HepG2 (cell line): ENCODE results near the gene SLC10A1. TPM values are rescaled to one million over a fixed set of nuclear protein-coding genes. Genes with fewer than 3 reads are reported as not detected.

ENCODE experiments used
- ATAC-seq: fragments of 200-7000 bp; cut with Tn5 transposase; 3 replicates; pipeline ENCODE4 v1.9.1; 2020; ENCODE audit warnings: mild to moderate bottlenecking, moderate library complexity
- BruUV-seq: library from RNA; stranded (reverse); fragments of 400-500 nt; replicated peaks from 2 replicates; lab custom pipeline; 2021; lab: Mats Ljungman, UMichigan
- CTCF ChIA-PET: fragments of 300-600 bp; formaldehyde crosslinking; extraction: SDS; loops from one replicate; lab custom pipeline; 2021; ENCODE audit warnings: low total read pairs, inconsistent platforms, low intra/inter-chr PET ratio; lab: Yijun Ruan, JAX
- POLR2A ChIA-PET: fragments of 350-600 bp; sonication (Branson Sonifier 250); formaldehyde crosslinking; loops from one replicate; lab custom pipeline; 2020; ENCODE audit warnings: antibody characterized with exemption, inconsistent platforms; lab: Yijun Ruan, JAX
- DNase-seq: peaks from one replicate; pipeline ENCODE4 v3.0.0-alpha.2; 2015; ENCODE audit warnings: low spot score
- FAIRE-seq: peaks from 3 replicates; lab custom pipeline; 2011; peaks lifted over from hg19 to GRCh38; lab: Jason Lieb, UNC
- H2AFZ ChIP-seq: one replicate; pipeline ENCODE4 v1.6.1; 2011; ENCODE audit warnings: low read length, inconsistent platforms
- H3K27ac ChIP-seq: fragments of 300-600 bp; 3 replicates; pipeline ENCODE4 v1.8.0; 2011; ENCODE audit warnings: mixed run types, mild to moderate bottlenecking, mixed read lengths, low read length, inconsistent platforms; ENCODE audit not compliant: insufficient read depth; ENCODE audit errors: extremely low read length
- H3K27me3 ChIP-seq, 2 experiments: fragments of 200-600 bp in 1 of 2; 2 replicates in 1 of 2; 3 replicates in 1 of 2; pipeline versions ENCODE4 v1.6.0 to v1.8.0; 2011; ENCODE audit warnings: low read length in 2 of 2, mild to moderate bottlenecking in 2 of 2, moderate library complexity in 2 of 2, inconsistent platforms in 1 of 2; ENCODE audit not compliant: insufficient read depth in 2 of 2, control insufficient read depth in 1 of 2
- H3K36me3 ChIP-seq, 2 experiments: fragments of 200-600 bp in 1 of 2; replicated peaks in 1 of 2; 2 replicates in 1 of 2; 3 replicates in 1 of 2; pipeline versions ENCODE4 v1.5.1 to v1.8.0; 2011; ENCODE audit warnings: low read length in 2 of 2, inconsistent platforms in 1 of 2; ENCODE audit not compliant: insufficient read depth in 2 of 2, control insufficient read depth in 1 of 2
- H3K4me1 ChIP-seq: 2 replicates; pipeline ENCODE4 v1.5.1; 2012; ENCODE audit warnings: low read length, inconsistent platforms; ENCODE audit not compliant: insufficient read depth
- H3K4me2 ChIP-seq: 2 replicates; pipeline ENCODE4 v1.6.0; 2011; ENCODE audit warnings: low read depth, low read length, inconsistent platforms
- H3K4me3 ChIP-seq, 3 experiments: fragments of 200-600 bp in 1 of 3; sonication (generic), shearing (Covaris generic) in 1 of 3; replicated peaks in 1 of 3; 2 replicates each; pipeline ENCODE4 v1.5.1; 2011 to 2016; ENCODE audit warnings: low read length in 3 of 3, inconsistent platforms in 2 of 3, low read depth in 2 of 3, mild to moderate bottlenecking in 2 of 3, control low read depth in 1 of 3, mixed read lengths in 1 of 3; ENCODE audit not compliant: insufficient read depth in 1 of 3
- H3K79me2 ChIP-seq: one replicate; pipeline ENCODE4 v1.6.1; 2011; ENCODE audit warnings: low read length, inconsistent platforms; ENCODE audit not compliant: insufficient read depth
- H3K9ac ChIP-seq: 2 replicates; pipeline ENCODE4 v1.6.0; 2011; ENCODE audit warnings: mild to moderate bottlenecking, low read depth, low read length, inconsistent platforms; ENCODE audit not compliant: insufficient read depth
- H3K9me3 ChIP-seq: 2 replicates; pipeline ENCODE4 v1.5.1; 2012; ENCODE audit warnings: mild to moderate bottlenecking, low read length
- H4K20me1 ChIP-seq: 2 replicates; pipeline ENCODE4 v1.6.0; 2011; ENCODE audit warnings: inconsistent platforms, mild to moderate bottlenecking, low read length, moderate library complexity; ENCODE audit not compliant: insufficient read depth
- AFF4 ChIP-seq: sonication (generic); formaldehyde crosslinking; IDR thresholded peaks from 2 replicates; pipeline ENCODE4 v1.4.0; 2020; ENCODE audit warnings: missing genetic modification reagents
- BHLHE40 ChIP-seq: IDR thresholded peaks from 2 replicates; pipeline ENCODE4 v1.6.1; 2011; ENCODE audit warnings: low read length, improper control_type of control experiment
- MXD1 ChIP-seq: sonication (generic); formaldehyde crosslinking; IDR thresholded peaks from 2 replicates; pipeline ENCODE4 v1.4.0; 2020; ENCODE audit warnings: mild to moderate bottlenecking, missing genetic modification reagents
- TRAFD1 ChIP-seq: sonication (generic); formaldehyde crosslinking; IDR thresholded peaks from 2 replicates; pipeline ENCODE4 v1.5.1; 2020; ENCODE audit warnings: missing genetic modification reagents, mild to moderate bottlenecking, borderline replicate concordance
- ZEB1 ChIP-seq: IDR thresholded peaks from 2 replicates; pipeline ENCODE4 v1.6.1; 2012; ENCODE audit warnings: mild to moderate bottlenecking, low read depth, inconsistent platforms; ENCODE audit not compliant: insufficient replicate concordance
- ZNF558 ChIP-seq: sonication (generic); formaldehyde crosslinking; IDR thresholded peaks from 2 replicates; pipeline ENCODE4 v1.9.0; 2022; ENCODE audit warnings: mild to moderate bottlenecking, missing genetic modification reagents, borderline replicate concordance
- ZNF678 ChIP-seq: sonication (generic); formaldehyde crosslinking; IDR thresholded peaks from 2 replicates; pipeline ENCODE4 v1.4.0; 2020; ENCODE audit warnings: mild to moderate bottlenecking, missing genetic modification reagents
- WGBS: methylation state at CpG from one replicate; pipeline ENCODE4 v1.1.6; 2017; ENCODE audit warnings: low lambda C conversion rate; 5-methylcytosine and 5-hydroxymethylcytosine counted together
- in situ Hi-C: cut with HindIII; loops from 2 replicates; pipeline ENCODE4 v1.10.0; 2017; ENCODE audit warnings: low pct_unique_long_range_greater_than_20kb; ENCODE audit not compliant: extremely low pct_ligation_motif_present
- intact Hi-C: fragments of 100-400 bp; cut with micrococcal nuclease; formaldehyde crosslinking; loops from one replicate; pipeline ENCODE4 v1.10.0; 2022; ENCODE audit not compliant: unreplicated experiment
- polyA plus RNA-seq, 8 experiments: library from polyadenylated mRNA; depleted of rRNA in 3 of 8; stranded (reverse) in 7 of 8; unstranded in 1 of 8; fragments of >200 nt; fragmentation: Illumina TruSeq in 4 of 8; extraction: Trizol in 4 of 8; gene quantifications; 2 replicates each; pipeline versions ENCODE4 v1.2.1 to v1.2.3, GENCODE V29; 2011 to 2016; ENCODE audit warnings: low read depth in 4 of 8, missing spikeins in 1 of 8, mixed read lengths in 1 of 8; ENCODE audit not compliant: insufficient read depth in 1 of 8
- total RNA-seq, 5 experiments: library from RNA; depleted of rRNA; stranded (reverse); fragments of >200 nt; fragmentation: Illumina TruSeq; extraction: Trizol; gene quantifications; 2 replicates each; pipeline ENCODE4 v1.2.3, GENCODE V29; 2016; ENCODE audit warnings: low read depth in 1 of 5
- TF ChIP-seq, protein P1 (sequence below): fragments of 450-650 bp; IDR thresholded peaks from 2 replicates; pipeline ENCODE4 v1.6.1; 2016
- TF ChIP-seq, protein P2 (sequence below): sonication (generic); formaldehyde crosslinking; IDR thresholded peaks from 2 replicates; pipeline ENCODE4 v1.5.1; 2020; ENCODE audit warnings: mild to moderate bottlenecking, missing genetic modification reagents, borderline replicate concordance

The SLC10A1 gene
- total and polyA plus RNA-seq, 2 of the 13 experiments (the other 11 are each of a cell fraction or from before 2014, with no cell fraction given) = 0.17 TPM; not detected in 1

DNA sequence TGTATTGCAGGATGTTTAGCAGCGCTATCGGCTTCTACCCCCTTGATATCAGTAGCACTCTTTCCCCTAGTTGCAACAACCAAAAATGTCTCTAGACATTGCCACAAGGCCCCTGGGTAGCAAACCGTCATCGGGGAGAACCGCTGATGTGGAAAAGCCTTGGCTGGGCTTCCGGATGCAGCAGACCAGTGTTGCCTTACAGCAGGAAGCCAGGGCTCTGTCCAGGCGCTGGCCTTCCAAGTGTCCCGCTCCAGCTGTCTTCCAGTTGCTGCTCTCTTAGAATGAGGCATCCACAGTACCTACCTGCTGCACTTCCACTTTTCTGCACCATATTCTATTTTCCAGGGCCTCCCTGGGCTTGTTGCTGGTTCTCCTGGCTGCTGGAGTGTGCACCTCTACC lies 22.6 kb upstream of the SLC10A1 start:
- Histone ChIP-seq H3K27me3 (peaks cover 0 to under 1% of the 10 kb centered on the region in 2 experiments; a peak in 1 of 5 replicates), H3K4me2 (no peak overlapping the region), H4K20me1 (no peaks in the 10 kb centered on the region), H3K4me1 (peaks cover 12% of the 10 kb centered on the region), H3K79me2 (no peaks in the 10 kb centered on the region), H3K9ac (no peak overlapping the region), H2AFZ (no peak overlapping the region), H3K9me3 (no peaks in the 10 kb centered on the region), H3K27ac (no peak overlapping the region), H3K36me3 (no peaks in the 10 kb centered on the region), H3K4me3 (no peak overlapping the region)
- ATAC-seq (peak; percentile 46; the same call in 2 of the 3 replicates), DNase-seq (no peak), FAIRE-seq (no peak)
- TF ChIP-seq MXD1 (CRISPR knock-in tag) (no peak), ZEB1 (no peak), ZNF678 (no peak), TRAFD1 (no peak), ZNF558 (CRISPR knock-in tag) (no peak), BHLHE40 (no peak), AFF4 (CRISPR knock-in tag) (no peak)
- TF ChIP-seq, protein P1, sequence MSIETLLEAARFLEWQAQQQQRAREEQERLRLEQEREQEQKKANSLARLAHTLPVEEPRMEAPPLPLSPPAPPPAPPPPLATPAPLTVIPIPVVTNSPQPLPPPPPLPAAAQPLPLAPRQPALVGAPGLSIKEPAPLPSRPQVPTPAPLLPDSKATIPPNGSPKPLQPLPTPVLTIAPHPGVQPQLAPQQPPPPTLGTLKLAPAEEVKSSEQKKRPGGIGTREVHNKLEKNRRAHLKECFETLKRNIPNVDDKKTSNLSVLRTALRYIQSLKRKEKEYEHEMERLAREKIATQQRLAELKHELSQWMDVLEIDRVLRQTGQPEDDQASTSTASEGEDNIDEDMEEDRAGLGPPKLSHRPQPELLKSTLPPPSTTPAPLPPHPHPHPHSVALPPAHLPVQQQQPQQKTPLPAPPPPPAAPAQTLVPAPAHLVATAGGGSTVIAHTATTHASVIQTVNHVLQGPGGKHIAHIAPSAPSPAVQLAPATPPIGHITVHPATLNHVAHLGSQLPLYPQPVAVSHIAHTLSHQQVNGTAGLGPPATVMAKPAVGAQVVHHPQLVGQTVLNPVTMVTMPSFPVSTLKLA = no peak
- TF ChIP-seq, protein P2, sequence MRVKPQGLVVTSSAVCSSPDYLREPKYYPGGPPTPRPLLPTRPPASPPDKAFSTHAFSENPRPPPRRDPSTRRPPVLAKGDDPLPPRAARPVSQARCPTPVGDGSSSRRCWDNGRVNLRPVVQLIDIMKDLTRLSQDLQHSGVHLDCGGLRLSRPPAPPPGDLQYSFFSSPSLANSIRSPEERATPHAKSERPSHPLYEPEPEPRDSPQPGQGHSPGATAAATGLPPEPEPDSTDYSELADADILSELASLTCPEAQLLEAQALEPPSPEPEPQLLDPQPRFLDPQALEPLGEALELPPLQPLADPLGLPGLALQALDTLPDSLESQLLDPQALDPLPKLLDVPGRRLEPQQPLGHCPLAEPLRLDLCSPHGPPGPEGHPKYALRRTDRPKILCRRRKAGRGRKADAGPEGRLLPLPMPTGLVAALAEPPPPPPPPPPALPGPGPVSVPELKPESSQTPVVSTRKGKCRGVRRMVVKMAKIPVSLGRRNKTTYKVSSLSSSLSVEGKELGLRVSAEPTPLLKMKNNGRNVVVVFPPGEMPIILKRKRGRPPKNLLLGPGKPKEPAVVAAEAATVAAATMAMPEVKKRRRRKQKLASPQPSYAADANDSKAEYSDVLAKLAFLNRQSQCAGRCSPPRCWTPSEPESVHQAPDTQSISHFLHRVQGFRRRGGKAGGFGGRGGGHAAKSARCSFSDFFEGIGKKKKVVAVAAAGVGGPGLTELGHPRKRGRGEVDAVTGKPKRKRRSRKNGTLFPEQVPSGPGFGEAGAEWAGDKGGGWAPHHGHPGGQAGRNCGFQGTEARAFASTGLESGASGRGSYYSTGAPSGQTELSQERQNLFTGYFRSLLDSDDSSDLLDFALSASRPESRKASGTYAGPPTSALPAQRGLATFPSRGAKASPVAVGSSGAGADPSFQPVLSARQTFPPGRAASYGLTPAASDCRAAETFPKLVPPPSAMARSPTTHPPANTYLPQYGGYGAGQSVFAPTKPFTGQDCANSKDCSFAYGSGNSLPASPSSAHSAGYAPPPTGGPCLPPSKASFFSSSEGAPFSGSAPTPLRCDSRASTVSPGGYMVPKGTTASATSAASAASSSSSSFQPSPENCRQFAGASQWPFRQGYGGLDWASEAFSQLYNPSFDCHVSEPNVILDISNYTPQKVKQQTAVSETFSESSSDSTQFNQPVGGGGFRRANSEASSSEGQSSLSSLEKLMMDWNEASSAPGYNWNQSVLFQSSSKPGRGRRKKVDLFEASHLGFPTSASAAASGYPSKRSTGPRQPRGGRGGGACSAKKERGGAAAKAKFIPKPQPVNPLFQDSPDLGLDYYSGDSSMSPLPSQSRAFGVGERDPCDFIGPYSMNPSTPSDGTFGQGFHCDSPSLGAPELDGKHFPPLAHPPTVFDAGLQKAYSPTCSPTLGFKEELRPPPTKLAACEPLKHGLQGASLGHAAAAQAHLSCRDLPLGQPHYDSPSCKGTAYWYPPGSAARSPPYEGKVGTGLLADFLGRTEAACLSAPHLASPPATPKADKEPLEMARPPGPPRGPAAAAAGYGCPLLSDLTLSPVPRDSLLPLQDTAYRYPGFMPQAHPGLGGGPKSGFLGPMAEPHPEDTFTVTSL = no peak
- intact Hi-C loops (loop anchor here (2.0 to 10.0 kb wide), 3 partner anchors 65 to 499 kb away; no protein-coding TSS in a partner anchor), in situ Hi-C loops (loop anchor here (5.0 to 10.0 kb wide), 2 partner anchors 208 to 495 kb away; no protein-coding TSS in a partner anchor)
- ChIA-PET CTCF (interaction anchor here (1.5 to 3.0 kb wide), 4 partner anchors 193 to 254 kb away, joined by 4 to 45 read pairs (median 14); no protein-coding TSS in a partner anchor), POLR2A (interaction anchor here (1.5 kb wide), 1 partner anchor 59 kb away, joined by 4 read pairs; the partner anchor contains the start of gene SMOC1)
- BruUV-seq = no TSS peak
- 79% methylated on average over 8 of the region's 8 CpGs for WGBS
